Measurements from ENCODE around the gene MPG. TPM values are rescaled to one million over a fixed set of nuclear protein-coding genes. Genes with fewer than 3 reads are reported as not detected.

MPG gene
- total RNA-seq, 1 experiment from 2014 or later, result 41.1 TPM

DNA sequence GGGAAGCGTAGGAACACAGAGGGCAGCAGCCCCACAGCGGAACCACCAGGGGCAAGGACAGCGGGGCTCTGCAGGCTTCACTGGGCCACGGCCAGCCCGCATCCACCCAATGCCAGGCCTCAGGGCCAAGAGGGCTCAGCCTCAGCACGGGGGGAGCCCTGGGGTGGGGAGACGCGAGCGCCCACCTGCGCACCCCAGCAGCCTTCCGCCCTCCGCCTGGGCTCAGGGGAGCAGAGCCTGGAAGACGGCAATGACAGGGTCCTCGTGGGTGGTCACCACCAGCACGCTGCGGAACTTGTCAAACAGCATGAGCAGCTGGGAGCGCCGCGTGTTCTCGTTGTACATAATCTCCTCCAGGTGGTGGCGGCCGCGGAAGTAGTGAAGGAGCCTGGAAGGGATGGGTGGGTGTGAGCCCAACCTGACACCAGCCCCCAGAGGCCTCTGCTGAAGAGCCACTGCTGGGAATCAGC lies 8.5 kb downstream of the MPG start:
- H3K9me3 Mint-ChIP-seq (ENCODE audit: unreplicated experiment), result no peaks in the 10 kb centered on the region
- Histone ChIP-seq H3K27me3 (replicated peaks; ENCODE audit: control insufficient read depth, insufficient read depth, low read length) (no peaks in the 10 kb centered on the region), H3K36me3 (ENCODE audit: control insufficient read depth, insufficient read depth, low read length) (no peaks in the 10 kb centered on the region; the same call in 1 of the 2 replicates), H3K4me1 (no peaks in the 10 kb centered on the region), H3K9me3 (no peaks in the 10 kb centered on the region), H3K4me3 (ENCODE audit: low read depth, low read length) (no peak overlapping the region)
- peaks cover 60% of the 10 kb centered on the region for H3K36me3 Mint-ChIP-seq (ENCODE audit: insufficient read depth, unreplicated experiment)
- CTCF ChIA-PET, result interaction anchor here (0.6 kb wide), 1 partner anchor 1220 kb away, joined by 3 read pairs; no protein-coding TSS in a partner anchor
- no peak overlapping the region for H3K4me3 Mint-ChIP-seq (ENCODE audit: unreplicated experiment)
- no peaks in the 10 kb centered on the region for H3K4me1 Mint-ChIP-seq (ENCODE audit: low read depth, unreplicated experiment)
- BruUV-seq (replicated peaks), result no TSS peak
- intact Hi-C loops (cut with micrococcal nuclease; ENCODE audit: unreplicated experiment), result no loop called here
- no peaks in the 10 kb centered on the region for H3K27me3 Mint-ChIP-seq (ENCODE audit: insufficient read depth, unreplicated experiment)
- no peak overlapping the region for H3K27ac Mint-ChIP-seq (ENCODE audit: unreplicated experiment)
- POLR2A ChIA-PET, result no interaction called here
- TF ChIP-seq, protein P1, sequence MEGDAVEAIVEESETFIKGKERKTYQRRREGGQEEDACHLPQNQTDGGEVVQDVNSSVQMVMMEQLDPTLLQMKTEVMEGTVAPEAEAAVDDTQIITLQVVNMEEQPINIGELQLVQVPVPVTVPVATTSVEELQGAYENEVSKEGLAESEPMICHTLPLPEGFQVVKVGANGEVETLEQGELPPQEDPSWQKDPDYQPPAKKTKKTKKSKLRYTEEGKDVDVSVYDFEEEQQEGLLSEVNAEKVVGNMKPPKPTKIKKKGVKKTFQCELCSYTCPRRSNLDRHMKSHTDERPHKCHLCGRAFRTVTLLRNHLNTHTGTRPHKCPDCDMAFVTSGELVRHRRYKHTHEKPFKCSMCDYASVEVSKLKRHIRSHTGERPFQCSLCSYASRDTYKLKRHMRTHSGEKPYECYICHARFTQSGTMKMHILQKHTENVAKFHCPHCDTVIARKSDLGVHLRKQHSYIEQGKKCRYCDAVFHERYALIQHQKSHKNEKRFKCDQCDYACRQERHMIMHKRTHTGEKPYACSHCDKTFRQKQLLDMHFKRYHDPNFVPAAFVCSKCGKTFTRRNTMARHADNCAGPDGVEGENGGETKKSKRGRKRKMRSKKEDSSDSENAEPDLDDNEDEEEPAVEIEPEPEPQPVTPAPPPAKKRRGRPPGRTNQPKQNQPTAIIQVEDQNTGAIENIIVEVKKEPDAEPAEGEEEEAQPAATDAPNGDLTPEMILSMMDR (IDR thresholded peaks at IDR 0.05; ENCODE audit: insufficient read depth in 1 of 2, low read depth in 1 of 2, low read length in 1 of 2, severe bottlenecking in 1 of 2, unreplicated experiment in 1 of 2), result no peak
- no peak for DNase-seq

DNA sequence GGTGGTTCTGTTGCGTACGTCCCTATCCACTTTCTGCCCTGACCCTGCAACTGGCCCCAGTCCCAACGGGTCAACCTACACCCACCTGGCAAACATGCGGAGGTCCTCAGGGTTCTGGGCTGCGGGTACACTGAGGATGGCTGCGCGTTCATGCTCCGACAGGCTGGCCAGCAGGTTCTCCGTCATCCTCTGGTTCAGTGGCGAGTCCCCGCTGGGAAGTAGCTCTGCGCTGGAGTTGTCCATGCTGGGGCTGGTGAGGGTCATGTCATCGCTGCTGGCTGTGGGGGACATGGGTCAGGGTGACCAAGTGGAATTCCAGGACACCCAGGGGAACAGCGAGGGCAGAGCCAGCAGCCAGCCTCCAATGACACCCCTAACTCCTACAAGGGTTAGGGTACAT lies 10.6 kb downstream of the MPG start:
- no peak for DNase-seq

DNA sequence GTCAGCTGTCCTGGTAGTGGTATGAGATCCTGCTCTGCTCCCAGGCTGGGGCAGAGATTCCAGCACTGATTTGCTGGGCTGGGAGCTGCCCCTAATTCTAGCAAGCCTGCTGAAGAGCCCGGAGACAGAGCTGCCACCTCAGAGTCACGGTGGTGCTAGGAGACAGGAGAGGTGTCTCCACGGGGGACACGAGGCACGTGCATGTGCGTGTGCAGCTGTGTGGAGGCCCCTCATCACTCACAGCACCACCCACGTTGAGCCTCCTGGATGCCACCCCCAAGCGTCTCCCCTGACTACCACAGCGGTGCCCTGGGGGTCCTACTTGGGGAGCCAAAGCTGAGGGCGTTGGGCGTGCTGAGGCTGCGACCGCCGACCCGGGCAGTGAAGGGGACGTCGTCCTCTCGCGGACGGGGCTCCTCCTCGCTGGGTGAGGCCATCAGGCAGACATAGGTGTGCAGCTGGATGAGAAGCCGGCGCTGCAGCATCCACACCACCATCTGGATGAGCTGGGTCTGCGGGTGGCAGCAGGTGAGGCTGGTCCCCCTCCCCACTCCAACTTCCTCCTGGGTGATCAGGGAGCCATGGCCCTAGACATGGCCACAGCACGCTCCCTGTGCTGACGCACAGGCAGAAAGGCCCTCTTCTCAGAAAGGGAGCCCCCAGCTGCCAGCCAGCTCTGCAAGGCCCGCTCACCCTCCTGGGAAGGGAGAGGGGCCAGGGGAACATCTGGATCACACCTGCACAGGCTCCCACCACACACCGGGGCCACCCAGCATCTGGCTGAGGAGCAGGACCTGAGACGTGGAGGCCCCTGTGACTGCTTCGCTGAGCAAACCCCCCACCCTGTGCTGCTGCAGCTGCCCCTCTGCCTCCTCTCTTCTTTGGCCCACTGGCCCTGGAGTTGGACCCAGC lies 11.6 kb downstream of the MPG start:
- CTCF ChIA-PET, result no interaction called here
- no peaks in the 10 kb centered on the region for H3K9me3 ChIP-seq

More for the DNA sequence above, 10.6 kb downstream of the MPG start:
- no peaks in the 10 kb centered on the region for H3K4me1 Mint-ChIP-seq (ENCODE audit: low read depth, unreplicated experiment)
- no peaks in the 10 kb centered on the region for H3K4me1 ChIP-seq
- H3K27me3 Mint-ChIP-seq (ENCODE audit: insufficient read depth, unreplicated experiment), result no peaks in the 10 kb centered on the region
- ChIA-PET CTCF (no interaction called here), POLR2A (no interaction called here)
- no peak overlapping the region for H3K4me3 ChIP-seq (ENCODE audit: low read depth, low read length)
- intact Hi-C loops (cut with micrococcal nuclease; ENCODE audit: unreplicated experiment), result no loop called here
- H3K27me3 ChIP-seq (replicated peaks; ENCODE audit: control insufficient read depth, insufficient read depth, low read length), result no peaks in the 10 kb centered on the region
- no peak overlapping the region for H3K27ac Mint-ChIP-seq (ENCODE audit: unreplicated experiment)
- TF ChIP-seq, protein P1 (IDR thresholded peaks at IDR 0.05; ENCODE audit: insufficient read depth in 1 of 2, low read depth in 1 of 2, low read length in 1 of 2, severe bottlenecking in 1 of 2, unreplicated experiment in 1 of 2), result no peak
- H3K9me3 ChIP-seq, result no peaks in the 10 kb centered on the region
- no peaks in the 10 kb centered on the region for H3K9me3 Mint-ChIP-seq (ENCODE audit: unreplicated experiment)
- H3K36me3 ChIP-seq (ENCODE audit: control insufficient read depth, insufficient read depth, low read length), result no peaks in the 10 kb centered on the region; the same call in none of the 2 replicates
- peaks cover 47% of the 10 kb centered on the region for H3K36me3 Mint-ChIP-seq (ENCODE audit: insufficient read depth, unreplicated experiment)
- no TSS peak for BruUV-seq (replicated peaks)
- no peak overlapping the region for H3K4me3 Mint-ChIP-seq (ENCODE audit: unreplicated experiment)

More for the DNA sequence above, 11.6 kb downstream of the MPG start:
- H3K36me3 ChIP-seq (ENCODE audit: control insufficient read depth, insufficient read depth, low read length), result no peaks in the 10 kb centered on the region; the same call in none of the 2 replicates
- H3K27ac Mint-ChIP-seq (ENCODE audit: unreplicated experiment), result no peak overlapping the region
- POLR2A ChIA-PET, result no interaction called here
- no peaks in the 10 kb centered on the region for H3K4me1 ChIP-seq
- peaks cover 46% of the 10 kb centered on the region for H3K36me3 Mint-ChIP-seq (ENCODE audit: insufficient read depth, unreplicated experiment)
- no peaks in the 10 kb centered on the region for H3K27me3 ChIP-seq (replicated peaks; ENCODE audit: control insufficient read depth, insufficient read depth, low read length)
- TF ChIP-seq, protein P1 (IDR thresholded peaks at IDR 0.05; ENCODE audit: insufficient read depth in 1 of 2, low read depth in 1 of 2, low read length in 1 of 2, severe bottlenecking in 1 of 2, unreplicated experiment in 1 of 2), result no peak
- no peaks in the 10 kb centered on the region for H3K4me1 Mint-ChIP-seq (ENCODE audit: low read depth, unreplicated experiment)
- intact Hi-C loops (cut with micrococcal nuclease; ENCODE audit: unreplicated experiment), result no loop called here
- H3K4me3 Mint-ChIP-seq (ENCODE audit: unreplicated experiment), result no peak overlapping the region
- H3K27me3 Mint-ChIP-seq (ENCODE audit: insufficient read depth, unreplicated experiment), result no peaks in the 10 kb centered on the region
- H3K9me3 Mint-ChIP-seq (ENCODE audit: unreplicated experiment), result no peaks in the 10 kb centered on the region
- no peak overlapping the region for H3K4me3 ChIP-seq (ENCODE audit: low read depth, low read length)
- BruUV-seq (replicated peaks), result no TSS peak
- no peak for DNase-seq
